ENCODE measurements around the gene RNF157. TPM values are rescaled to one million over a fixed set of nuclear protein-coding genes. Genes with fewer than 3 reads are reported as not detected.
"Not testable (repeated sequence)": the region's sequence is repeated elsewhere in the genome, so short reads cannot be mapped to it uniquely, and the experiment has no call there.

RNF157 gene
- total RNA-seq, 1 donor from 2014 or later, result 4.3 TPM

DNA sequence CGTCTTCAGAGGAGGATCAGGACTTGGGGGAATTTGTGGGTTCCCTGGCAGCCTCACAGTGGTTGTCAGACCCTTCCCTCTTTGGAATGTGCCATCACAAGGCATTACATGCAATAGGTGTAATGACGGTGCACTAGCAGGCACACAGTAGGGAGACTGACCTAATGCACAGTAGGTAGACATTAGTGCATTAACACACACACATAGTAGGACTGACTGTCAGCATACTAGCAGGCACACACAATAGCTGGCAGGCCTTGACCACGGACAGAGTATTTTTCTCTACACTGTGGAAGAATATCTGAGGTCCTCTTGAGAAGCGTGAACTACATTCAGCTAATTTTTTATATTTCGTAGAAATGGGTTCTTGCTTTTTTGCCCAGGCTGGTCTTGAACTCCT is 14.0 kb upstream of the RNF157 start:
- peak; percentile 5 for DNase-seq (ENCODE audit: low spot score)

DNA sequence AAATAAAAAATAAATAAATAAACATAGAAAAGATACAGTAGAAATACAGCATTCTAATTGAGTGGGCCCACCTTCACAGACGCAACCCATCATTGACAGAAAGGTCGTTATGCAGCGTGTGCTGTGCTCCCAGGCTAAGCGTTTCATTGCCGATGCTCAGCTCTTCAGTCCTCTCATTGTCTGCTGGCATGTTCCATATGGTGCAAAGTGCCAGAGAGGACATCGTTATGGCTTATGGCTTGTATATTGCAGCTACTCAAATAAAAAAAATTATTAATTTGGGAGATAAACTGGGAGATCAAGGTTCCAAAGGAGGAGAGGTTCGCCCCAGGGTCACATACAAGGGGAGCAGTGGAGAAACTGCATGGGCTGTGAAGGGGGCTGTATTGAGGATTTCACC is 13.5 kb upstream of the RNF157 start:
- DNase-seq (ENCODE audit: low spot score), result peak; percentile 6

DNA sequence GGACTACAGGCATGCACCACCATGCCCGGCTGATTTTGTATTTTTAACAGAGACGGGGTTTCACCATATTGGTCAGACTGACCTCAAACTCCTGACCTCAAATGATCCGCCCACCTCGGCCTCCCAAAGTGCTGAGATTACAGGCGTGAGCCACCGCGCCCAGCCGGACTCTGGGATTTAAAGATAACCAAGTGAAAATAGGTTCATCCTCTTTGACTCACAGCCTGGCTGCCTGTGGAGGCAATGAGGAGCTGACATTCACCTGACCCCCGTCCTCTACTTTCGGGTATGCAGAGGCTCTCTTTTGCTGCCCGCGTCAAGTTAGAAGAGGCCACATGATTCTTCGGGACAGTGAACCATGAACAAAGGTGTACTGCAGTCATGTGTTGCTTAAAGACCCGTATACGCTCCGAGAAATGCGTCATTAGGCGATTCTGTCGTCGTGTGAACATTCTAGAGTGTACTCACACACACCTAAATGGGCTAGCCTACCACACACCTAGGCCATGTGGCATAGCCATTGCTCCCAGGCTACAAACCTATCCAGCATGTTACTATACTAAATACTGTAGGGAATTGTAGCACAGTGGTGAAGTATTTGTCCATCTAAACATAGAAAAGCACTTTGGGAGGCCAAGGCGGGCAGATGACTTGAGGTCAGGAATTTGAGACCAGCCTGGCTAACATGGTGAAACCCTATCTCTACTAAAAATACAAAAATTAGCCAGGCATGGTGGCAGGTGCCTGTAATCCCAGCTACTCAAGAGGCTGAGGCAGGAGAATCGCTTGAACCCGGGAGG is 12.9 kb upstream of the RNF157 start:
- DNase-seq (ENCODE audit: low spot score), result peak; percentile 36

DNA sequence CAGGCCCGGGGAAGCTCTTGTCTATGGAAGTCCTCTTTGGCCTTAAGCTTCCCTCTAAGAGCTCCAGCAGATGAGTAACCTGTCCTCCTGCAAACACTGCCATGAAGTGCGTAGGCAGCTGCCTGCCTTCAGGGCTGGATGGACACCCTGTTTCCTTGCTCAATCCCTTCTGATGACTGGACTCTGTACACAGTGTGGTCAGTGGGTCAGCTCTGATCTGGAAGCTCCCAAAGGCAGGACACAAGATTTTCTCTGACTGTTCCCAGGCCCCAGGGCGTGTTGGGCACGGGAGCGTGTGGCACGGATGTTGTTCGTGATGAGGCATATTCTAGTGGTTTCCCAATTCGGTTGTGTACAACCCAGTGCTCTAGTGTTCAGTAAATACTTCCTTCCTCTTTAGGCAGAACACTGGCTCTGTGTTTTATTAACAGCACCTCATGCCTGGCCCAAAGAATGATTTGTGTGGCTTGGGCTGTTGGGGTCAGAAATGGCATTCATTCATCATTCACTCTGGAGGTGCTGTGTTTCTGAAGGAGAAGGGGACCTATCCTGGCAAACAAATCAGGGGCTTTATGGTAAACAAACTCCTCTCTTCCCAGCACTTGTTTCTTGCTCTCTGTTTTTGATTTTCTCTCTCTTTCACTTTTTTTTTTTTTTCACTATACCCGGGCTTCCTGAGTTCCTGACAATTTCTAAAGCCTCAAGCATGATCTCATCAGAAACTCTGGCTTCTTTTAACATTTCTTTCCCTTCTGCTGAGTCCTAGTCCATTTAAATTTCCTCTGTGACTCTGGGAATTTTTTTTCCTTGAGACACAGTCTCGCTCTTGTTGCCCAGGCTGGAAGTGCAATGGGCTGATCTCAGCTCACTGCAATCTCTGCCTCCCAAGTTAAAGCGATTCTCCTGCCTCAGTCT is 12.0 kb upstream of the RNF157 start:
- no peak for DNase-seq (ENCODE audit: low spot score)

DNA sequence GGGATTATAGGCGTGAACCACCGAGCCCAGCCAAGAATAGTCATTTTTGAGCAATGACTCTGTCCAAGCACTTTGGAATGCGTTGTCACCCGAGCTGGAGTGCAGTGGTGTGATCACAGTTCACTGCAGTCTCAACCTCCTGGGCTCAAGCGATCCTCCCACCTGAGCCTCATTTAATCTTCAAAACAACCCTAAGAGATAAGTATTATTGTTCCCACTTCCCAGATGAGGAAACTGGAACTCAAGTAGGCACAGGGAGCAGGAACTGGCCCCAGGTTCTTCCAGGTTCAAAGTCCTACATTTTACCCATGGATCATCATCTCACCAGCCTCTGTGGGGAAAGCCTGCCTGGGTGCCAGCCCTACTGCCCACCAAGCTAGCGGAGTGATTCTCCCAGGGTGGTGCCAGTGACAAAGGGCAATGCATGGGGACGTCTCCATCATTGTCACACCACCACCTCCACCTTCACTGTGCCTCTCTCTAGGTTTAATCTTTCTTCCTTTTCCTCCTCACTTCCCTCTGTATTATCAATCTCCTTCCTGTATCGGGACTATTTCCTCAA is 11.3 kb upstream of the RNF157 start:
- DNase-seq (ENCODE audit: low spot score), result peak; percentile 41

DNA sequence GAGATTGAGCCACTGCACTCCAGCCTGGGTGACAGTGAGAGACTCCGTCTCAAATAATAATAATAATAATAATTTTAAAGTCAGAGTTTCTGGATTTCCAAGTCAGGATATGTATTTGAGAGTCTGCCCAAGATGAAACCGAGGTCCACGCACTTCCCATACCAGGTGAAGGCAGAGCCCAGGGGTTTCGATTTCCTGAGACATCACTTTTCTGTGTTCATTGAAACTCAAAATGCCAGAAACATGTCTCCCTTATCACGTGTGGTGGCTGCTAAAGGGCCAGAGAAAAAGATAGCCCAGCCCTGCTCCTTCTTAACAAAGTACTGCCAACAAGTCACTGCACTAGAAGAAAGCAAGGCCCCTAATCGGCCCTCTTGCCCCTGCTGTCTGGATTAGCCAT is 9.8 kb upstream of the RNF157 start:
- peak; percentile 31 for DNase-seq (ENCODE audit: low spot score)

DNA sequence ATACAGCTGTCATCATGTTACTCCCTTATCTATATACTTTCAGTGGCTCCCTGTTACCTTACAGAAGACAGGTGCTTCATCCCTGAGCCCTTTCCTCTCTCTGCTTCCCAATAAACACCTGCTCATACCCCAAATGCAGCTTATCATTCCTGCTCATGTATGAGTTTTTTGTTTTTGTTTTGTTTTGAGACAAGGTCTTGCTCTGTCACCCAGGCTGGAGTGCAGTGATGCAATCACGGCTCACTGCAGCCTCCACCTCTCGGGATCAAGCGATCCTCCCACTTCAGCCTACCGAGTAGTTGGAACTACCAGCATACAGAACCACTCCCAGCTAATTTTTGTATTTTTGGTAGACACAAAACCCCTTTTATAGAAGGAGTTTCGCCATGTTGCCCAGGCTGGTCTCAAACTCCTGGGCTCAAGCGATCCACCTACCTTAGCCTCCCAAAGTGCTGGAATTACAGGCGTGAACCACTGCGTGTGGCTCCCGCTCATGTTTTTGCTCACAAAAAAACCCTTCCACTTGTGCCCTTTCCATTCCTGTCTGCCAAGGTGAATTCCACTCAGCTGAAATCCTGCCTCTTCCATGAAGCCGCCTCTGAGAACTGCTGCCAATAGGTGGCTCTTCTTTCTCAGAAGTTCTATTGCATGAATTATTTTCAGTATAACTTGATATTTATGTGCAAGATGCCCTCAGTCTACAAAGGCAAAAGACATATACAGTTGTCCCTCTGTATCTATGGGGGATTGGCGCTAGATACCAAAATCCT is 7.9 kb upstream of the RNF157 start:
- DNase-seq (ENCODE audit: low spot score), result no peak

DNA sequence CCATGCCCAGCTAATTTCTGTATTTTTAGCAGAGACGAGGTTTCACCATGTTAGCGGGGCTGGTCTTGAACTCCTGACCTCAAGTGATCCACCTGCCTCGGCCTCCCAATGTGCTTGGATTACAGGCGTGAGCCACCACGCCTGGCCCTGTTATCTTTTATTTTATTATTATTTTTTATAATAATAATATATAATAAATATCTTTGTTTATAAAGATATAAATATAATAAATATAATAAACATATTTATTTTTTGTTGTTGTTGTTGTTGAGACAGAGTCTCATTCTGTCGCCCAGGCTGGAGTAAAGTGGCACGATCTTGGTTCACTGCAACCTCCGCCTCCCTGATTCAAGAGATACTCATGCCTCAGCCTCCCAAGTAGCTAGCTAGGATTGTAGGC is 7.0 kb upstream of the RNF157 start:
- no peak for DNase-seq (ENCODE audit: low spot score)

DNA sequence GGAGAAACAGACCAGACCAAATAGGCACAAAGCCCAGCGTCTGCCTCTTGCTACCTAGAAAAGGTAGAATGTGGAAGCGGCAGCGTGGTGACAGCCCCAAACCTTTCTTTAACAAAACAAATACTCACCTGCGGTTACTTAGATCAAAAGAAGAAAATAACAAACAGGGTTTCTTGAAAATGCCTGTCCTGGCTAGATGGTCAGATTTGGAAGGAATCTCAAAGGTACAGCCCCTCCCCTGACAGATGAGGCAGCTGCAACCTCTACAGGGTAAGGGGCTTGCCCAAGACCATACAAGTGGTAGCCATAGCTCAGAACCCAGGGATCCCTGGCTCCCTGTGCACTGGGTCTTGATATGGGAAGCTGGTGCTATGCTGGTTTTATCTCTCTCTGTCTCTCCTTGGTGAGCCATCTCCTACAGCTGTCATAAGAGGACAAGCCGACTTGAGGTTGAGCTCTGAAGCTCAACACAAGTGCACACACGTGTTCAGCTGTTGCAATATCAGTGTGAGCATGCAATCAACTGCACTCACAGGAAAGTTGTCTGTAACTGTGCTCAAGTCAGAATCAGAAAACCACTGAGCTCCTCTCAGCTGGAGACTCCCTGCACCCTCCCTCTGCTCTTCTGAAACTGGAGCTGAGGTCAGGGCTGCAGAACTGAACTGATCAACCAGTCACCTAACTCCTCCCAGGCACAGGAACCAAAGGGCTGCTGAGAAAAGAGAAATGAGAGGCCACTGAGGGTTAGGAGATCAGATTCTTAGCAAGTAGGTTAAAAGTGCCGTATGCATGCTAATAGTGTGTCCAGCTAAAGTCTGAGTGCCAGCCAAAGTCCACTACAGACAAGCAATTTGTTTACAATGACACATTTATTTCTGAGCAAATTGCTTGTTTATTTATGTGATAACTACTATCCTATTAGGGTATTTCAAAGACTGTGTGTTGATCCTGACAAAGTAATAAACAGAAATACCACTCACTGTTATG is 6.1 kb upstream of the RNF157 start:
- DNase-seq (ENCODE audit: low spot score), result no peak

DNA sequence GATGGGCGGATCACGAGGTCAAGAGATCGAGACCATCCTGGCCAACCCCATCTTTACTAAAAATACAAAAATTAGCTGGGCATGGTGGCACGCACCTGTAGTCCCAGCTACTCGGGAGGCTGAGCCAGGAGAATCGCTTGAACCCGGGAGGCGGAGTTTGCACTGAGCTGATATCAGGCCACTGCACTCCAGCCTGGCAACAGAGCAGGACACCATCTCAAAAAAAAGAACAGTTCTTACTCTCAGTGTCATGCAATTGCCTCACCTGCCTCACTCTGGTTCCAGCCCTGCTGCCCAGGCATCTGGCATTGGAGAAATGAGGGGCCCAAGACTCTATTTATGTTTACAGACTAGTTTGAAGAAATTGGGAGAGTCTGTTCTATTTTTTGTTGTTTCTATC is 4.4 kb upstream of the RNF157 start:
- not testable (repeated sequence) for DNase-seq (ENCODE audit: low spot score)

DNA sequence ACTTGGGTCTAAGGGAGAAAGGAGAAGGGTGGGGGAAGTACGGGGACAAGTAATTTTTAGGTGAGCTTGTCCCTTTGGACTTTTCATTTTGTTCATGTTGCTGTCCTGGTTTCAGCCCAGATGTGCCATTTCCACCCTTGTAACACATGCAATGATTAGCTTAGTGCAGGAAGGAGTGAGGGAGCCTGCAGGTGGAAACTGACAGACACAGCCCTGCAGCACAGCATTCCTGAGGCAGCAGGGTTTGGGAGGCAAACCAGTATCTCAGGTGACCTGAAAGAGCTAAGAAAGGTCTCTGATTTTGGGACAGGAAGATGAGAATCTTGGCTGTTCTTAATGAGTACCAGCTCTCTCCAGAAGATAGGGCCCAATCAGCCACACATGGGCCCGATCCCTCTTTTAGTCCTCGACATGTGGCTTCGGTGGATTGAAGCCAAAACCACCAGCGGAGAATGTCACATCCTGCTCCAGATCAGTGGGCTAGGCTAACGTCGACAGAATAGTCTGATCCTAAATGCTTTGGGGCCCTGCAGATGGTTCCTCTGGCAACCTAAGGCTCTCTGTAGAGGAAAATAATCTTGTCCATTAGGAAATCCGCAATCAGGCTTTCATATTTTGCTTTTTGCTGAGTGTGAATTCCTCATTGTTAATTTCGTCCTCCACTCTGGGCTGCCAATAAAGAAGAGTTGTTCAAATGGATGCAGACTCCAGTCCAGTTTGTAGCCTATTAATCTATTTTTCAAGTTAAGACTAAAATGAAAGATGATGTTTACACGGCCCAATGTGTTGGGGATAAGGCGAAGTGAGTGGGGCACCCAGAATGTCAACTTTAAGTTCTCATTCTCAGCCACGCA is 3.8 kb upstream of the RNF157 start:
- DNase-seq (ENCODE audit: low spot score), result no peak

DNA sequence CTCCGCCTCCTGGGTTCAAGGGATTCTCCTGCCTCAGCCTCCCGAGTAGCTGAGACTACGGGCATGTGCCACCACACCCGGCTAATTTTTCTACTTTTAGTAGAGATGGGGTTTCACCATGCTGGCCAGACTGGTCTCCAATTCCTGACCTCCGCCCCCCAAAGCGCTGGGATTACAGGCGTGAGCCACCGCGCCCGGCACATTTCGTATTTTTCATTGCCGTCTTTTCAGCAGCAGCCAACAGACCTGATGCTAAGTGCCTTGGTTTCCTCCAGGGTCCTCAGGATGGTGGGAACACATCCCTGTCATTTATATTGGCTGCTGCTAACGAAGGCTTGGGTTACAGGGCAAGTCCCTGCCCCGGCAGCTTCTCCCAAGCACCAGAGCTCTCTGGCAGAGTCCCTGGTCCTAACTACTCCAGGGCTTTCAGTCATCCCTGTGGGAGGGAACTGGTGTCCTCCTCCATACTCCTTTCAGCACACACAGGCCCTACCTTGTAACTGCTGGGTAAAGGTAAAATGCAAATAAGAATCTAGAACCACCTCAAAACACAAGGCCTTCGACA is 1.5 kb upstream of the RNF157 start:
- DNase-seq (ENCODE audit: low spot score), result no peak

DNA sequence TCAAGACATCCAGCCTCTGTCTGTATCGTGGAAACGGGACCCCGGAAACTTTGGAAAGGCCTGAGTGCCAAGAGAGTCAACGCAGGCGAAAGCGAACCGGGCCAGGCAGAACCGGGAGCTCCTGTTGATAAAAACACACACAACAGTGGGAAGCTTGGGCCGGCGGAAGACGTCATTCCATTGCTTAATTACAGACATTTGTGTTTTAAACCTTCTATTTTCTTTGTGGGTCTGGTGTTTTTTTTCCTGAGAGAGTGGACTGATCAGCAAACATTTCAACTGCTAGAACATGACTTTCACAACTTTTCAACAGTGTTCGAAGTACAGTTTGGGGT is 878 bp upstream of the RNF157 start:
- DNase-seq (ENCODE audit: low spot score), result no peak

DNA sequence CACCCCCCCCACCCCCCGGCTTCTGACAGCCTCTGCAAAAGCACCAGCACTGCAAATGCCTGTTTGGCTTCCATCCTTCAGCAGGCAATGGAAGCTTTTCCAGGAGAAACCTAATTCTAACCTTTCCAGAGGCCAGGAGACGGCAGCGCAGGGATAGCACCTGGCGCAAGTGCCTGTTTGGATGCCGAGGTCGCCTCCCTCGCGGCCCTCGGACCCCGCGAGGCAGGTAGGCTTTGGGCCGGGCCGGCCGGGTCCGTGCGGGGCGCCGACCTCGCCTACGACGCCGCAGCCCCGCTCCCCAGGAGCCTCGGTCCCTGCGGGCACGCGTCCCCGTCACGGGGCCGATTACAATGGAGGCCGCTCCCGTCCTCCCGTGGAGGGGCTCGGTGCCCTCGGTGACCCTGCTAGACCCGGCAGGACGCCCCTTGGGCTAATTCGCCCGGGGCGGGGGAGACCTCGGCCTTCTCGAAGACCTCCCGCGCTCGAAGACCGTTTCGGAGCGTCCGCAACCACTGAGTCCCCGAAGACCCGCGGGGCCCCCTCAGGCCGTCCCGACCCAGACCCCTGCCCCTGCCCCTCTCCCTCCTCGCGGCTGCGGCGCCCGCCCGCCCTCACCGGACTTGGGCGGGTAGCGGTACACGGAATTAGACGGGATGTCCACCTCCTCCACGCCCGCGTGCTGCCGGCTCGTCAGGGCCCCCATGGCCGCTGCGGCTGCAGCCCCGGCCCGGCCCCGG is 587 bp downstream of the RNF157 start:
- DNase-seq (ENCODE audit: low spot score), result no peak

DNA sequence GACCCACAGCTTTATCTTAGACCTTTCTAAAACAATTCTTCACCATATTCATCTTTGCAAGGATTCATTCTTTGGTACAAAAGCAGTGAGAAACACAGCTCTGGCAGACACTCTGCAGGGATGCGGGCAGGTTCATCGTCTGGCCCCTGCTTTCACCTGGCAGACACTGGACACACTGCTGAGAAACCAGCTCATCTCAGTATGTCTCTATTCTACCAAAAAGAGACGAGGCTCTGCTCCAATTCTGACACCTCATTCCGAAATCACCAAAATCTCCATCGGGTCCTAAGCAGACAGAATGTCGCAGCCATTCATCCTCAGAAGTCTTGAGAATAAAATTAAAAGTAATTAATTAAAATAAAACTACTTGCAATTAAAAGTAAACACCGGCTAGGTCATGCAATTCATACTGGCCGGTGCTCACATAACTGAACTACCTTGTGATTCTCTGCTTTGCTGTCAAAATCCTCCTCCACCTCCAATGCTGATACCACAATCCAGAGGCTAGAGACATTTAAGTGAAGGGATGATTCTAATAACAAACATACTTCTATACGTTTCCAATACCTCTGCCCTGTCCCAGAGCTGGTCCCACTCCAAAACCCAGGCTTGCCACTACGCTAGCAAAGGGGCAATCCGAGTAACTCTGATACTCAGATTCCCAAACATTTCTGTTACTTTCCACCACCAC is 1.3 kb downstream of the RNF157 start:
- DNase-seq (ENCODE audit: low spot score), result no peak

DNA sequence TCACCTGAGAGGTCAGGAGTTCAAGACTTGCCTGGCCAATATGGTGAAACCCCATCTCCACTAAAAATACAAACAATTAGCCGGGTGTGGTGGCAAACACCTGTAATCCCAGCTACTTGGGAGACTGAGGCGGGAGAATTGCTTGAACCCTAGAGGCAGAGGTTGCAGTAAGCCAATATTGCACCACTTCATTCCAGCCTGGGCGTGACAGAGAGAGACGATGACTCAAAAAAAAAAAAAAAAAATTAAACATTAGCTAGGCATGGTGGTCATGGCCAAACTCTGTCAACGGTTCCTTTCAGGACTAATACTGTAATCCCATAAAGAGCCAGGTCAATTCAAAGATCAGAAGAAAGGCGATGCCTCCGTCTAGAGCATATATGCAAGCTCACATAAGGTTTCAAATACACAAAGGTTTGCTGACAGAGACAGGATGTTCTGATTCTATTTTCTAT is 2.4 kb downstream of the RNF157 start:
- DNase-seq (ENCODE audit: low spot score), result no peak

DNA sequence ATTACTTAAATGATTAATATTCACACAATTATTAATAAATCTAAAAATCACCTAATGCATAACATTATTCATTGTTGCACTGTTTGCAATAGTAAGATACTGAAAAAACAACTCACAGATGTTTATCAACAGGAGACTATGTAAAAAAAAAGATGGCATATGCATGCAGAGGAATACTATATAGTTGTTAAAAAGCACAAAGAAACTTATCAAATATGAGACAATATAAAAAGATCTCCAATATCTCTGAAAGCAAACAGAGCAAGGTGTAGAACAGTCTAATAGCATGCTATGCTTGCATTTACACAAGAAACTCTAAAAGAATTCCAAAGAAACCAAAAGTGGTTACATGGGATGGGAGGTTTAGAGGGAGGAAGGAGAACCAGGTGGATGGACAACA is 3.7 kb downstream of the RNF157 start:
- no peak for DNase-seq (ENCODE audit: low spot score)

DNA sequence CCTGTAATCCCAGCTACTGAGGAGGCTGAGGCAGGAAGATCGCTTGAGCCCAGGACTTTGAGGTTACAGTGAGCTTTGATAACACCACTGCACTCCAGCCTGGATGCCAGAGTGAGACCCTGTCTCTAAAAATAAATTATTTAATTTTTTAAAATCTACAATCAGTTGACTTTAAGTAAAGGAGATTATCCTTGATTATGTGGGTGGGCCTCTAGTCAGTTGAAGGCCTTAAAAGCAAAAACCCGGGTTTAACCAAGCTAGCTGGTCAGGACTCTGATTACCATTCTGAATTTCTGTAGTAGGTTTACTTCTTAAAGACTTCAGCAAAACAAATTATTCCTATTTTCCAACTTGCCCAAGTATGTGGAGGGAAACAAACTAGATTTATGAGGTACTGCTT is 4.4 kb downstream of the RNF157 start:
- no peak for DNase-seq (ENCODE audit: low spot score)
